ENCODE results near the gene SLC16A2. TPM values are rescaled to one million over a fixed set of nuclear protein-coding genes. Genes with fewer than 3 reads are reported as not detected.

Gene SLC16A2
- total and polyA plus RNA-seq, 10 of the 15 experiments (the other 5 are each of a cell fraction or from before 2014, with no cell fraction given): 0.08 to 0.13 TPM; not detected in 8

GRCh38 chrX:74461384-74461783 lies 40.1 kb downstream of the SLC16A2 start:
- Histone ChIP-seq H2AFZ (ENCODE audit: control insufficient read depth, low read depth, low read length) (no peak overlapping the region), H3K27ac (ENCODE audit: control insufficient read depth, insufficient read depth) (no peak overlapping the region), H3K4me3 (no peak overlapping the region), H3K4me2 (ENCODE audit: control insufficient read depth, insufficient read depth) (no peak overlapping the region), H3K79me2 (ENCODE audit: control insufficient read depth, insufficient read depth, low read length) (no peaks in the 10 kb centered on the region), H4K20me1 (ENCODE audit: control insufficient read depth, insufficient read depth) (no peaks in the 10 kb centered on the region), H3K4me1 (ENCODE audit: control insufficient read depth, insufficient read depth, low read length) (no peaks in the 10 kb centered on the region), H3K36me3 (ENCODE audit: control insufficient read depth in 2 of 2, insufficient read depth in 2 of 2, low read length in 1 of 2) (no peaks in the 10 kb centered on the region), H3K27me3 (replicated peaks in 1 of 2; ENCODE audit: control insufficient read depth in 2 of 2, insufficient read depth in 2 of 2, low read length in 1 of 2) (no peaks in the 10 kb centered on the region; a peak in 1 of 4 replicates), H3K9me3 (replicated peaks; ENCODE audit: control insufficient read depth, insufficient read depth, low read length) (no peaks in the 10 kb centered on the region), H3K9ac (ENCODE audit: control insufficient read depth, insufficient read depth, low read length) (no peak overlapping the region)
- ATAC-seq (no peak), DNase-seq (ENCODE audit: low read depth, low spot score) (no peak), FAIRE-seq (no peak)
- ChIA-PET RAD21 (ENCODE audit: unreplicated experiment) (no interaction called here), POLR2A (no interaction called here), SMC1A (ENCODE audit: uncharacterized antibody, unreplicated experiment) (interaction anchor here (0.8 kb wide), 1 partner anchor 123 kb away, joined by 3 read pairs; no protein-coding TSS in a partner anchor), CTCF (interaction anchor here (1.5 kb wide), 1 partner anchor 74 kb away, joined by 5 read pairs; no protein-coding TSS in a partner anchor)
- no peak for TF ChIP-seq USF1 (IDR thresholded peaks at IDR 0.05; ENCODE audit: borderline replicate concordance, extremely low read length, insufficient read depth, low read depth, low read length)
- TF ChIP-seq SMARCA5 (IDR thresholded peaks at IDR 0.05): no peak
- no peak for TF ChIP-seq STAT1 (conservative IDR thresholded peaks at IDR 0.05)
- TF ChIP-seq JUNB (IDR thresholded peaks at IDR 0.05): no peak
- no peak for TF ChIP-seq NBN (IDR thresholded peaks at IDR 0.05)
- no peak for TF ChIP-seq LARP7 (IDR thresholded peaks at IDR 0.05)
- no peak for TF ChIP-seq MAX (IDR thresholded peaks at IDR 0.05; ENCODE audit: low read depth, low read length)
- TF ChIP-seq HDAC2 (IDR thresholded peaks at IDR 0.05): no peak
- no peak for TF ChIP-seq IKZF1 (conservative IDR thresholded peaks at IDR 0.05)
- in situ Hi-C loops (cut with MboI): loop anchor here (10.0 kb wide), 1 partner anchor 63 kb away; no protein-coding TSS in a partner anchor
- intact Hi-C loops (cut with micrococcal nuclease; ENCODE audit: unreplicated experiment): no loop called here
- WGBS (ENCODE audit: insufficient coverage, insufficient replicate concordance, low lambda C conversion rate, missing lambda C conversion rate): 23% methylated on average over 4 of the region's 4 CpGs
- BruUV-seq (replicated peaks): no TSS peak
